Liver (tissue), 9 donors: ENCODE data around the gene MTHFD1L. TPM values are rescaled to one million over a fixed set of nuclear protein-coding genes. Genes with fewer than 3 reads are reported as not detected.
"Not testable (repeated sequence)": the region's sequence is repeated elsewhere in the genome, so short reads cannot be mapped to it uniquely, and the experiment has no call there.

Experiments used
- DNase-seq: peaks from one replicate; pipeline ENCODE4 v3.0.0-alpha.2; 2017; ENCODE audit warnings: low spot score
- H3K27ac ChIP-seq, 2 donors: one replicate each; pipeline ENCODE4 v1.7.0; 2013; ENCODE audit warnings: inconsistent platforms in 2 of 2, low read length in 2 of 2, control low read depth in 1 of 2, low read depth in 1 of 2, mild to moderate bottlenecking in 1 of 2
- H3K27me3 ChIP-seq, 4 donors: one replicate each; pipeline versions ENCODE4 v1.6.1 to v1.7.0; 2013; ENCODE audit warnings: low read length in 3 of 4, inconsistent platforms in 1 of 4, mild to moderate bottlenecking in 1 of 4, moderate library complexity in 1 of 4; ENCODE audit not compliant: control insufficient read depth in 4 of 4, insufficient read depth in 4 of 4
- H3K36me3 ChIP-seq, 4 donors: one replicate each; pipeline versions ENCODE4 v1.6.1 to v1.7.0; 2013; ENCODE audit warnings: low read length in 3 of 4, mild to moderate bottlenecking in 3 of 4, low read depth in 1 of 4, moderate library complexity in 1 of 4; ENCODE audit not compliant: control insufficient read depth in 4 of 4, insufficient read depth in 3 of 4
- H3K4me1 ChIP-seq, 4 donors: one replicate each; pipeline versions ENCODE4 v1.6.1 to v1.7.0; 2013; ENCODE audit warnings: low read length in 3 of 4, mild to moderate bottlenecking in 3 of 4, moderate library complexity in 1 of 4; ENCODE audit not compliant: control insufficient read depth in 4 of 4, insufficient read depth in 4 of 4
- H3K4me3 ChIP-seq, 3 donors: one replicate each; pipeline versions ENCODE4 v1.6.1 to v1.7.0; 2013; ENCODE audit warnings: low read length in 3 of 3, control low read depth in 1 of 3, low read depth in 1 of 3, mild to moderate bottlenecking in 1 of 3
- H3K9ac ChIP-seq, 2 donors: one replicate each; pipeline ENCODE4 v1.7.0; 2013; ENCODE audit warnings: low read length in 2 of 2, mild to moderate bottlenecking in 2 of 2, moderate library complexity in 2 of 2, control low read depth in 1 of 2, low read depth in 1 of 2
- H3K9me3 ChIP-seq, 4 donors: one replicate each; pipeline versions ENCODE4 v1.6.1 to v1.7.0; 2013; ENCODE audit warnings: low read length in 3 of 4; ENCODE audit not compliant: control insufficient read depth in 4 of 4
- FOXA2 ChIP-seq: IDR thresholded peaks from 2 replicates; pipeline ENCODE4 v1.6.1; 2016; ENCODE audit warnings: antibody characterized with exemption
- HNF4A ChIP-seq, 2 donors: conservative IDR thresholded peaks; 2 replicates each; pipeline ENCODE4 v1.6.1; 2016; ENCODE audit warnings: antibody characterized with exemption in 2 of 2, mild to moderate bottlenecking in 2 of 2
- HNF4G ChIP-seq: IDR thresholded peaks from 2 replicates; pipeline ENCODE4 v1.6.1; 2016; ENCODE audit warnings: antibody characterized with exemption
- JUND ChIP-seq, 2 donors: IDR thresholded peaks; 2 replicates each; pipeline ENCODE4 v1.6.1; 2016; ENCODE audit warnings: antibody characterized with exemption in 2 of 2
- RAD21 ChIP-seq, 2 donors: IDR thresholded peaks; 2 replicates each; pipeline ENCODE4 v1.6.1; 2016; ENCODE audit warnings: antibody characterized with exemption in 2 of 2, mild to moderate bottlenecking in 2 of 2
- RXRA ChIP-seq, 2 donors: IDR thresholded peaks; 2 replicates each; pipeline ENCODE4 v1.6.1; 2017 to 2018; ENCODE audit warnings: antibody characterized with exemption in 2 of 2, mild to moderate bottlenecking in 1 of 2
- SP1 ChIP-seq: IDR thresholded peaks from 2 replicates; pipeline ENCODE4 v1.6.1; 2018; ENCODE audit warnings: antibody characterized with exemption, mild to moderate bottlenecking
- YY1 ChIP-seq: IDR thresholded peaks from 2 replicates; pipeline ENCODE4 v1.6.1; 2016; ENCODE audit warnings: antibody characterized with exemption, mild to moderate bottlenecking
- ZBTB33 ChIP-seq: IDR thresholded peaks from 2 replicates; pipeline ENCODE4 v1.6.1; 2016; ENCODE audit warnings: antibody characterized with exemption
- WGBS: extraction: QIAGEN DNeasy Blood & Tissue Kit; methylation state at CpG from one replicate; pipeline ENCODE4 v1.1.7; 2013; 5-methylcytosine and 5-hydroxymethylcytosine counted together
- polyA plus RNA-seq, 2 donors: library from polyadenylated mRNA; stranded (reverse) in 1 of 2; unstranded in 1 of 2; fragments of 200-250 nt in 1 of 2; fragments of >200 nt in 1 of 2; fragmentation: Nextera tagmentation in 1 of 2; extraction: Ambion mirVana in 1 of 2; gene quantifications; one replicate each; pipeline versions ENCODE4 v1.2.1 to v1.2.3, GENCODE V29; 2013 to 2015
- total RNA-seq, 2 donors: library from RNA; depleted of rRNA; stranded (reverse); fragments of >200 nt; gene quantifications; one replicate each; pipeline ENCODE4 v1.2.3, GENCODE V29; 2014
- TF ChIP-seq, protein P1 (sequence below): IDR thresholded peaks from 2 replicates; pipeline ENCODE4 v1.6.1; 2016; ENCODE audit warnings: antibody characterized with exemption
- donor health status: healthy.
- donor health status: healthy.
- donor health status: healthy.
- donor health status: healthy.
- donor health status: healthy.

Gene MTHFD1L
- total and polyA plus RNA-seq, 4 donors, result 2.0 to 7.7 (median 2.8) TPM

DNA sequence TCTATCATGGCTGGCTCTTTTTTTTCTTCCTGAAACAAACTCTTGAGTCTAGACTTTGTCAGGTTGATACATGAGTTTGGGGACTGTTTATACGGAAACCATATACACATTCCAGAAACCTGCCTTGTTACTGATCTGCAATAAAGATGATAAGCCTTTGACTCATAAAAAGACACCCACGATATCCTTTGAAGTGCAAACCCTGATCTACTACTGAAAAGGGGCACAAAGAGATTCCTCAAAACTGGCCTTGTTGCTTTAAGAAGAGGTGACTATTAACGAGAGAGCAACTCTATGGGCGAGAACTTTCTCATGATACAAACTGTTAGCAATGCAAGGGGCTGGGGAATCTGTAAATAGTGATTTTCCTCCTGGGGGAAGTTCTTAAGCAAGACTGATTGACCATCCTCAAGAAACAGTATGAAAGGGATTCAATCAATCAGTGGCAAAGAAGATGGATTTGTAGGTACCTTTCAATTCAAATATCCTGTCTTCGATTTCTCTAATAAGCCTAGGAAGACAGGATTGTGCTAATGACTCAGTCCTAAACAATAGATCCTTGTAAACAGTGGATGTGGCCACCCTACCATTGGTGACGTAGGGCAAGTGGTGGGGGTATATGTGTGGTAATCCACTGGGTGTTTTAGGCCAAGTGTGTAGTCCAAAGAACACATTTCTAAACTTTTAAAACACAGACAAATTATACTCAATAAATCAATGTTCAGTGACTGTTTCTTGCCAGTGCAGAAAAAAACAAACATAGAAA is 260.3 kb downstream of the MTHFD1L start:
- 48% methylated on average over 6 of the region's 6 CpGs for WGBS

DNA sequence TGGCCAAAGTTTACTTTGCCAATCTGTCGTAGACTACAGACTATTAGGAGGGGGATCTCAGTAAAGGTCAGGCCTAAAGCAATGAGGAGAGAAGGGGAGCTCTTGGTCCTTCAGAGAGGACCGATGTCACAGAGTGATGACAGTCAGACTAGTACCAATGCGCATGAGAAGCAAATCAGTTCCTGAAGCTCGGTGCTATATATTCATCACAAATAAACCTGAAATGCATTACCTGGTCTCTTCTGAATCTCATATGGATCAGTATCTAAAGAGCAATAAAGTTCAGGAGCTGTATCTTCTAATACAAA is 260.9 kb downstream of the MTHFD1L start:
- peak; percentile 4 for TF ChIP-seq HNF4G
- peak; percentile 4 for TF ChIP-seq FOXA2
- not testable (repeated sequence) for H3K27me3 ChIP-seq, H3K36me3 ChIP-seq, H3K9ac ChIP-seq, H3K9me3 ChIP-seq, H3K4me3 ChIP-seq, DNase-seq
- 56% methylated on average over 4 of the region's 4 CpGs for WGBS
- Histone ChIP-seq H3K4me1 (peaks cover 2 to 11% (median 3%) of the 10 kb centered on the region in 4 donors), H3K27ac (peak overlapping the region; percentile 41 to 61)

More for the DNA sequence above, 260.3 kb downstream of the MTHFD1L start:
- not testable (repeated sequence) for H3K4me3 ChIP-seq, H3K36me3 ChIP-seq, H3K9me3 ChIP-seq, H3K27me3 ChIP-seq, H3K9ac ChIP-seq
- Histone ChIP-seq H3K4me1 (peaks cover 2 to 11% (median 3%) of the 10 kb centered on the region in 4 donors), H3K27ac (peak overlapping the region; percentile 41 to 61)
- peak; percentile 43 for DNase-seq
- peak; percentile 31 for TF ChIP-seq ZBTB33
- peak; percentile 88 for TF ChIP-seq SP1
- TF ChIP-seq RAD21 (IDR thresholded peaks at IDR 0.05), result peak; percentile 5 to 59
- TF ChIP-seq JUND (IDR thresholded peaks at IDR 0.05), result peak; percentile 61 to 81
- peak; percentile 82 to 93 for TF ChIP-seq HNF4A (conservative IDR thresholded peaks at IDR 0.05)
- peak; percentile 77 for TF ChIP-seq HNF4G
- TF ChIP-seq RXRA (IDR thresholded peaks at IDR 0.05), result peak; percentile 69 to 70
- TF ChIP-seq, protein P1, sequence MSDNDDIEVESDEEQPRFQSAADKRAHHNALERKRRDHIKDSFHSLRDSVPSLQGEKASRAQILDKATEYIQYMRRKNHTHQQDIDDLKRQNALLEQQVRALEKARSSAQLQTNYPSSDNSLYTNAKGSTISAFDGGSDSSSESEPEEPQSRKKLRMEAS, result peak; percentile 41
- peak; percentile 29 for TF ChIP-seq FOXA2
- peak; percentile 41 for TF ChIP-seq YY1

DNA sequence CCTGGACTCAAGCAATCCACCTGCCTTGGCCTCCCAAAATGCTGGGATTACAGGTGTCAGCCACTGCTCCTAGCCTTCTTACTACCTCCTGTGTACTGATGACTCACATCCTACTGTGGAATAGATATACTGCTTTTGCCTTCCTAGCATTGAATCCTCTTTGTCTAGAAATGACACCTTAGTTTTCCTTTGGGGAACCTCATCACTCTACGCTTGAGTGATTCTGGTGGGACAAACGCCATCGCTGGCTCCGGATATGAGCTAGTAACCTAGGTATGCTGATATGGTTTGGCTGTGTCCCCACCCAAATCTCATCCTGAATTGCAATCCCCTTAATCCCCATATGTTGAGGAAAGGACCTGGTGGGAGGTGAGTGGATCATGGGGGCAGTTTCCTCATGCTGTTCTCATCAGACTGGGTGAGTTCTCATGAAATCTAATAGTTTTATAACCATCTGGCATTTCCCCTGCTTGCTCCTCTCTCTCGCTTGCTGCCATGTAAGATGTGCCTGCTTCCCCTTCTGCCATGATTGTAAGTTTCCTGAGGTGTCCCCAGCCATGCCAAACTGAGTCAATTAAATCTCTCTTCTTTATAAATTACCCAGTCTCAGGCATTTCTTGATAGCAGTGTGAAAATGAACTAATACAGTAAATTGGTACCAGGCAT is 261.8 kb downstream of the MTHFD1L start:
- not testable (repeated sequence) for H3K9ac ChIP-seq, DNase-seq, H3K4me3 ChIP-seq, H3K27me3 ChIP-seq, H3K27ac ChIP-seq, H3K4me1 ChIP-seq, H3K36me3 ChIP-seq, H3K9me3 ChIP-seq
- 97% methylated on average over 5 of the region's 5 CpGs for WGBS
